Stimulated activated CD4-positive, alpha-beta T cell treated with anti-CD3 and anti-CD28 coated beads, TNF-alpha, amount 100 ng/mL, for 24 hours (primary cell): ENCODE measurements around the gene SLIT1.

Experiments used
- DNase-seq, 3 experiments: peaks; one replicate each; pipeline ENCODE4 v3.0.0-alpha.2; 2020; ENCODE audit warnings: low read depth in 3 of 3

SLIT1 gene

DNA sequence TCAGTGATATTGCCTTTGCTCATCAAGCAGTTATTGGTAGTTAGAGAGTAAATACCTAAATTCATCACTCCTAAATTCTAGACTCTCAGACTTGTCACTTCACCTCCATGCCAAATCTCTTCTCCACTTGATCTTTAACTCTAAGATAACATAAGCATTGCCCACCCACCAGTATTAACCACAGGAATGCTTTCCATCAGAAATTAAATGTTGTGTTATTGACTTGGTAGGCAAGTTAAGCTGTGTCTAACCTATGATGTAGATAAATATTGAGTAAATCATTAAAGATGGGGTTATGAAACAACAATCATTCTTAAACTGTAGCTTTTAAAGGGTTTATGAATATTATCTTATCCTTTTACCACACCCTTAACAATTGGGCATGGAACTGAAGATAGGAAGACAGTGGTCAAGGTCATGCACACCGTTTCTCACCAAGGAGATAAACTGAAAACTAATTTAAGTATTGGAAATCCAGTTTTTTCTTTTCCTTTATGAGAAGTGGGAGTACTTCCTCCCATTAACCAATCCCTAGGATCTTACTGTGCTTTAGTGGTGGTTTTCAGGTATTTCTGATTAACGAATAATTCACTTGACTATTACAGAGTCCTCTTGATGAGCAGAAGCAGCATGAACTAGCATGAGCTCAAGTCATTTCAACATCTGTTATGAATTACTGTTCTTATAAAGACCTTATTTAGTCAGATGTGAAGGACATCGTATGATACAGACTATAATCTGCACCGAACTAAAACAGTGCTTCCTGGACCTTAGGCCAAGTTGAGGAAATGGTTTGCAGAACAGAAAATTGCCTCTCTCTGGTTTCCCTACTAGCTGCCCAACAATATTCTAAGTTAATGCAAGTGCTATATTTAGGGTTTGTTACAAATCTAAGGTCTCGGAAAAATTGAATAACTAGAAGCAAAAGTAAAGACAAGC, 211.7 kb downstream of the SLIT1 start:
- no peak for DNase-seq

DNA sequence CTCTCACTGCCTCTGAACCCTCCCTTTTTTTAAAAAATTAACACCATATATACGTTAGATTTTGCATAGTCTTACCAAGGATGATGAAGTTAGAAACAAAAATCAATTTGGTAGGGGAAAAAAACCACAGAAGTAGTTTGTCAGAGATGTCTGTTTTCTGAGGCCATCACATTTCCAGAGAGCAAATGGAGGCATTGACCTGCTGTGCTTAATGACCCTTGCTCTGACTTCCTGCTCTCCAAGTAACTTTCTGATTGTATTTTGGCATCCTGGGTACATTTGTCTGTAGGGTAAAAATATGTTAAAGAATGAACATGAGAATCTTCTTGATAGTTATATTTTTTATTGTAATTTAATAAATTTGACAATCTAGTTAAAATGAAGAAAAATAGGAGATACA, 213.5 kb downstream of the SLIT1 start:
- DNase-seq, result no peak

DNA sequence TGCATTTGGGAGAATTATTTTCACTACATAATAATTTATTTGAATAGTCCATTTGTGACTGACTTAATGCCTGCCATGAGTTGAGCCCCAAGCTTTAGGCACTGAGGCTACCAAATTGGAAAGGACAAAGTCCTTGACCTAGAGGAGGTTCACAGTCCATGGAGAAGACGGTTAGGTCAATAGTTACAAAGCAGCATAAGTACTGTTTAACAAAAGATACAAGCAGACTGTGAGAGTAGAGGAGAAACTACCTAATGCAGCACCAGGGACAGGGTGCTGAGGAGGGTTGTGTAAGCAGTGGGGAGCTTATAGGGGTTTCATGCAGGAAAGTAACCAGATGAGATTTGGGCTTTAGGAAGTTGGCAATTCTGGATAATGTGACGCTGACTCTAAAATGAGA, 214.4 kb downstream of the SLIT1 start:
- no peak for DNase-seq

DNA sequence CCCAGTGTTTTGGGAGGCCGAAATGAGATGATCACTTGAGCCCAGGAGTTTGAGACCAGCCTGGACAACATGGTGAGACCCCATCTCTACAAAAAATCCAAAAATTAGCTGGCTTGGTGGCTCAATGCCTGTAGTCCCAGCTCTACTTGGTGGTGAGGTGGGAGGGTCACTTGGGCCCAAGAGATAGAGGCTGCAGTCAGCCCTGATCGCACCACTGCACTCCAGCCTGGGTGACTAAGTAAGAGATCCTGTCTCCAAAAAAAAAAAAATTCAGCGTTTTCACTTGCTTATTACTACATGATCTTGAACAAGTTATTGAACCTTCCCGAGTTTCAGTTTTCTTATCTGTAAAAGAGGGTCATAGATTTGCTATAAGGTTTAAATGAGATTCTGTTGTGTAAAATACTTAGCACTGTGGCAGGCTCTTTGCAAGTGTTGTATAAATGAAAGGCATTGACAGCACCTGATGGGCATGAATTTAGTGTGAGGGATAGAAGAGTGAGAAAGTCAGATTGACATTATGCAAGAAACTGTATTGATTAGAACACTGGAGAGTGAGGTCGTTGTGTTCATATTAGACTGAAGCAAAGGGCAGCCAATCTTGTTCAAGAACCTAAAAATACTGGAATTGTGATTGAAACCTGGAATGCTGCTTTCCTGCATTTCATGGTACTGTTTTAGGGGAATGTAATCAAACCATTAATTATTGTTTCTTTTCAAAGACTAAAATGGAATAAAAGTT, 216.9 kb downstream of the SLIT1 start:
- DNase-seq, result no peak

DNA sequence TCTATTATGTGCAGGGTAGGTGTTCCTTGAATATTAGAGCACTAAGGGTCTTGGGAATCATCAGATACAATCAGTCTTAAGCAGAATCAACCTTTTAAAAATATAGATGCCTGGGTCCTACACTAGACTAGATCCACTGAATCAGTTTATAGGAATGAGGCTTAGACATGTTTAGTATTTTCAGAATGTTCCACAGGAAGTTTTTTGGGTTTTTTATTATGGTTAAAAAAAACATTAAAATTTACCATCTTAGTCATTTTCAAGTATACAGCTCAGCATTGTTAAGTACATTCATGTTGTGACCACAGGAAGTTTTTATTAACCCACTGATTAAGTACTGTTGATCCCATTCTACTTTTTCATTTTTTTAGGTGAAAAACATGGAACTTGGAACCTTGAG, 217.9 kb downstream of the SLIT1 start:
- no peak for DNase-seq

DNA sequence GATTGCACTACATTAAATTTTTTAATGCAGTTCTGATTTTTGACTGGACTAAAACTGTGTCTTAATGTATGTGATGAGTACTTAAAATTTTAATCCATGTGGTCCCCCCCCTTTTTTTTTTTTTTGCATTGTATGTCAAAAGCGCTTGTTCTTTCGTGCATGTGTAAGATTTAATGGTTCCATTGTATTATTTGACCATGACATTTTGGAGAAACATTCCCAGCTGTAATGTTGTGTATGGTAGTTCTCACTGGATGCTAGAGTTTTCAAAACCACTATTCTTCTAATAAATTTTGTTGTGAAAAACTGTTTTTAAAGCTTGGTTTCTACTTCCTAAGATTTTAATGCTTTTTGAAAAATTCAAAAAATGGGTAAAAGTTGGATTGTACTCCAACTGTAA, 221.6 kb downstream of the SLIT1 start:
- no peak for DNase-seq

DNA sequence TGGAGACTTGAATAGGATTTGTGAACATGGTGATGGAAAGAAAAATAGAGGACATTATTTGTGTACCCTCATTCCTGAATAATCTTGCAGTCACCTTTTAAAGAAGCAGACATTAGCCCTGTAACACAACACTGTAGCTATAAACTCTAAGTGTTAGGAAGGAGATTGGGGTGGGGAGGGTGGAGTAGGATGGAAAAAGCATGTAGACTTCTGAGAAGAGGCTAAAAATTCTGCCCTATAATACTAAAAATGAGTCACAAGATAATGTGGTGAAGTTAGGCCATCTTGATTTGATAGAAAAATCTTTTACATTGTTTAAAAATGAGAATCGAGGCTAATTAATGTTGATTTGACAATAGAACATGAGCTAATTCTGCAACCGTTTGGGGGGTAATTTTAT, 224.9 kb downstream of the SLIT1 start:
- DNase-seq, result no peak

DNA sequence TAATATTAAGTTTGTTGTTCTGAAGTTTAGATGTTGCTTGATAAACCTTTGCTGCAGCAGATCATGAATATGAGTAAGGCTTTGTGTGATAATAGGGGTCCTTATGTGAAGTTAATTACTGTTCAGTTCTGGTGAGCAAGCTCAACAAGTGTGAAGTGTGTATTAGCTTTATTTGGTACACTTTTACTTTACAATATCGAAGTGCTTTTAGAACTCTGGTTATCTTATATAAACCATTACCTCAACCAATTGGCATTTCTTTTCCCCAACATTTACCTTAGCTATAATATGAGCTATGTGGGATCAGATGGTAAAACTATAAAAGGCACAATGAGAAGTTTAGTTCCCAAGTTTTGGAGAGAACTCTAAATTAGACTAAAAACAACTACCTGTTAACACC, 226.0 kb downstream of the SLIT1 start:
- no peak for DNase-seq

DNA sequence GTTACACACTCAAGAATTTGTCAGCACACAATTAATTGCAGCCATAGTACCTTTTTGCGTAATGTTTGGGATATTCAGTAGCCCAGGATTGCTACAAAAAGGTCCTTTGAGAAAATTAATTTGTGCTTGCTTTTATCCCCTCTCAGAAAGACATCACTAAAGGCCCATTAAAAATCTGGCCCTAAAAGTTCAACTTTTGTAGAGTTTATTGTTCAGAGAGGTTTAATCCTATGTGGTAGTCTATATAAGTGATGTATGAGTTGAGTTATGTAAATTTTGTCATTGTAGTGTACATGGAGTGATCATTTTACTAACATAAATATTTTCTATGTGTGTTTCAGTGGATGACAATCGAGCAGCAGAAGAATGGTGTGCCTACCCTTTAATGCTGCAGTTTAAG, 227.7 kb downstream of the SLIT1 start:
- no peak for DNase-seq

DNA sequence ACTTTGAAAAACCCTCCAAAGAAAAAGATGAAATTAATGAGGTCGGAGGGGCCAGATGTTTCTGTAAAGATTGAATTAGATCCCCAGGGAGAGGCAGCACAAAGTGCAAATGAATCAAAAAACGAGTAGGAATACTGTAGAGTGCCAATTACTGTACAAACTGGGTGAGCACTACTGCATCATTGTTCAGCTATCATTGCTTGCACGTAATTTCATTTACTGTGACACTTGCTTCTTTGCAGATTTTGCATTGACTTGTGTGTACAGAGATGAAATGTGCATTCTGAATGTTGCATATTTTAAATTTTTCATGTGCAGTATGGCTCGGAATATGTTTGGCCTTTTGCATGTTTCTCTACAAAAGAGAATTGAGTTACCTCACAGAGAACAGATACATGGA, 230.0 kb downstream of the SLIT1 start:
- no peak for DNase-seq

DNA sequence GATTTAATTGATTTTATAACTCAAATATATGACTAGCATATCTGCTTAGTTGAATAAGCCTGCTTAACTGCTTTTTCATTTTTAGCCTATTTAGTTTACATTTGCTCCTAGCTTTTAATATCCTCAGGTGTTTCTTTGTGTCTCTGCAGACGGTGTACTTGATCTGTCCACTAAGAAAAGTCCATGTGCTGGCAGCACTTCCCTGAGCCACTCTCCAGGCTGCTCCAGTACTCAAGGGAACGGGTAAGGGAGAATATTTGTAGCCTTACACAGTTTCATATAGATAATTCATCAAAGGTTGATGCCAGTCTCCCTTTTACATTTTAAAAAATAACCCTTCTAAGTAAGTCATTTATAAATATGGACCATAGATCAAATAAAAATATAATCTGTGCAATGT, 233.8 kb downstream of the SLIT1 start:
- no peak for DNase-seq

DNA sequence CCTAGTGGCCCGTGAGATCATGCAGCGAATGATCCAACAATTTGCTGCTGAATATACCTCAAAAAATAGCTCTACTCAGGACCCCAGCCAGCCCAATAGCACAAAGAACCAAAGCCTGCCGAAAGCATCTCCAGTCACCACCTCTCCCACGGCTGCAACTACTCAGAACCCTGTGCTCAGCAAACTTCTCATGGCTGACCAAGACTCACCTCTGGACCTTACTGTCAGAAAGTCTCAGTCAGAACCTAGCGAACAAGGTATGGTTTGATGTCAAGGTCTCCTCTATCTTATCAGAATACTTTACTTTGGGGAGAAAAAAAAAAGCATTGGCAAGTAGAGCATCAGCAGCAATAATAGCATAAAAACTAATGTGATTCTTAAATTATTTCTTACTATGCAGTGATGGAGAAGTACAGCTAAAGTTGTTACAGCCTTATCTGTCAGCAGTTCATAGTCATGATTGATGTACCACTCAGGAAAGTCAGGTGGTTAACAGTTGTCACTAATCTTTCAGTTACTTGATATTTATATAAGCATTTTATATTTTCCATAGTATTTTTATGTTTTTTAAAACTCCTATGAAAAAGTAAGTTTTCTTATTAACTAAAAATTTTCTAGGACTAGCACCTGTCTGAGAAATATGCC, 236.6 kb downstream of the SLIT1 start:
- DNase-seq, result no peak
